H9 (cell line): ENCODE data around the gene LRMDA. TPM values are rescaled to one million over a fixed set of nuclear protein-coding genes. Genes with fewer than 3 reads are reported as not detected.

ENCODE experiments used
- DNase-seq: peaks from one replicate; pipeline ENCODE4 v3.0.0-alpha.2; 2017
- H2AFZ ChIP-seq: one replicate; pipeline ENCODE4 v1.6.1; 2013; ENCODE audit warnings: mild to moderate bottlenecking, low read length, control low read depth, moderate library complexity
- H2AK5ac ChIP-seq: 2 replicates; pipeline ENCODE4 v1.6.1; 2013; ENCODE audit warnings: low read length, control low read depth, mixed read lengths; ENCODE audit not compliant: insufficient read length
- H2BK120ac ChIP-seq: one replicate; pipeline ENCODE4 v1.6.1; 2013; ENCODE audit warnings: low read depth, mild to moderate bottlenecking, low read length, control low read depth, inconsistent platforms; ENCODE audit not compliant: poor library complexity, severe bottlenecking
- H2BK12ac ChIP-seq: 2 replicates; pipeline ENCODE4 v1.6.1; 2013; ENCODE audit warnings: low read length, control low read depth, mixed read lengths, low read depth; ENCODE audit not compliant: insufficient read length
- H2BK15ac ChIP-seq: 2 replicates; pipeline ENCODE4 v1.6.1; 2013; ENCODE audit warnings: low read depth, low read length, control low read depth
- H2BK20ac ChIP-seq: one replicate; pipeline ENCODE4 v1.6.1; 2013; ENCODE audit warnings: low read depth, mild to moderate bottlenecking, low read length, control low read depth, inconsistent platforms; ENCODE audit not compliant: poor library complexity, severe bottlenecking
- H2BK5ac ChIP-seq: 2 replicates; pipeline ENCODE4 v1.6.1; 2013; ENCODE audit warnings: low read length, control low read depth, mixed read lengths; ENCODE audit not compliant: insufficient read length
- H3K14ac ChIP-seq: 2 replicates; pipeline ENCODE4 v1.6.1; 2013; ENCODE audit warnings: low read length, control low read depth; ENCODE audit not compliant: insufficient read depth
- H3K18ac ChIP-seq: 2 replicates; pipeline ENCODE4 v1.6.1; 2013; ENCODE audit warnings: low read depth, mild to moderate bottlenecking, mixed read lengths, low read length, control low read depth; ENCODE audit not compliant: insufficient read length
- H3K23ac ChIP-seq: 2 replicates; pipeline ENCODE4 v1.6.1; 2013; ENCODE audit warnings: low read length, control low read depth, mixed read lengths, low read depth; ENCODE audit not compliant: insufficient read length
- H3K23me2 ChIP-seq: 2 replicates; pipeline ENCODE4 v1.6.1; 2013; ENCODE audit warnings: low read depth, mild to moderate bottlenecking, mixed read lengths, low read length, control low read depth; ENCODE audit not compliant: insufficient read length, poor library complexity, severe bottlenecking
- H3K27ac ChIP-seq: 2 replicates; pipeline ENCODE4 v1.5.1; 2013; ENCODE audit warnings: low read length, control low read depth, mixed read lengths, low read depth; ENCODE audit not compliant: insufficient read length
- H3K27me3 ChIP-seq: 2 replicates; pipeline ENCODE4 v1.6.1; 2013; ENCODE audit warnings: low read length, control low read depth, inconsistent platforms; ENCODE audit not compliant: insufficient read depth
- H3K4ac ChIP-seq: 2 replicates; pipeline ENCODE4 v1.6.1; 2013; ENCODE audit warnings: low read depth, mild to moderate bottlenecking, control low read depth, inconsistent platforms, low read length, moderate library complexity
- H3K4me1 ChIP-seq: 2 replicates; pipeline ENCODE4 v1.6.1; 2013; ENCODE audit warnings: low read length, control low read depth, inconsistent platforms; ENCODE audit not compliant: insufficient read depth
- H3K4me2 ChIP-seq: 2 replicates; pipeline ENCODE4 v1.6.1; 2013; ENCODE audit warnings: low read length, control low read depth, mixed read lengths; ENCODE audit not compliant: insufficient read length, insufficient read depth
- H3K56ac ChIP-seq: 2 replicates; pipeline ENCODE4 v1.6.1; 2013; ENCODE audit warnings: low read depth, mild to moderate bottlenecking, mixed read lengths, low read length, control low read depth; ENCODE audit not compliant: insufficient read length
- H3K79me1 ChIP-seq: 2 replicates; pipeline ENCODE4 v1.6.1; 2013; ENCODE audit warnings: low read depth, mild to moderate bottlenecking, moderate library complexity, low read length, control low read depth, inconsistent platforms; ENCODE audit not compliant: insufficient read depth, poor library complexity, severe bottlenecking
- H3K79me2 ChIP-seq: 2 replicates; pipeline ENCODE4 v1.6.1; 2013; ENCODE audit warnings: low read length, control low read depth, inconsistent platforms; ENCODE audit not compliant: insufficient read depth
- H3K9ac ChIP-seq: 2 replicates; pipeline ENCODE4 v1.6.1; 2013; ENCODE audit warnings: low read length, control low read depth, mixed read lengths; ENCODE audit not compliant: insufficient read length; ENCODE audit errors: extremely low read depth
- H3K9me3 ChIP-seq: one replicate; pipeline ENCODE4 v1.6.1; 2013; ENCODE audit warnings: low read depth, low read length, inconsistent platforms; ENCODE audit not compliant: control insufficient read depth
- H3T11ph ChIP-seq: one replicate; pipeline ENCODE4 v1.6.1; 2013; ENCODE audit warnings: mild to moderate bottlenecking, low read length, control low read depth, inconsistent platforms
- H4K20me1 ChIP-seq: one replicate; pipeline ENCODE4 v1.6.1; 2013; ENCODE audit not compliant: control insufficient read depth, insufficient read length, insufficient read depth
- H4K5ac ChIP-seq: 2 replicates; pipeline ENCODE4 v1.6.1; 2013; ENCODE audit warnings: low read depth, mild to moderate bottlenecking, mixed read lengths, low read length, control low read depth; ENCODE audit not compliant: insufficient read length
- H4K8ac ChIP-seq: replicated peaks from 2 replicates; pipeline ENCODE4 v1.6.1; 2013; ENCODE audit warnings: low read length, control low read depth, mixed read lengths, low read depth; ENCODE audit not compliant: insufficient read length
- H4K91ac ChIP-seq: 2 replicates; pipeline ENCODE4 v1.6.1; 2013; ENCODE audit warnings: low read depth, mild to moderate bottlenecking, moderate library complexity, mixed read lengths, low read length, control low read depth; ENCODE audit not compliant: insufficient read length
- H3K27ac Mint-ChIP-seq, 3 experiments: 2 replicates in 2 of 3; 3 replicates in 1 of 3; pipeline ENCODE4 v1.8.0; 2020 to 2021; ENCODE audit warnings: mixed read lengths in 3 of 3, mild to moderate bottlenecking in 1 of 3, moderate library complexity in 1 of 3
- H3K27me3 Mint-ChIP-seq: 2 replicates; pipeline ENCODE4 v1.8.0; 2021; ENCODE audit warnings: low read depth, mild to moderate bottlenecking, moderate library complexity, mixed read lengths
- H3K36me3 Mint-ChIP-seq, 3 experiments: 2 replicates in 2 of 3; 3 replicates in 1 of 3; pipeline ENCODE4 v1.8.0; 2020 to 2021; ENCODE audit warnings: low read depth in 3 of 3, mixed read lengths in 3 of 3; ENCODE audit not compliant: insufficient read depth in 1 of 3
- H3K4me1 Mint-ChIP-seq, 2 experiments: 2 replicates each; pipeline ENCODE4 v1.8.0; 2020; ENCODE audit warnings: mixed read lengths in 2 of 2
- H3K4me3 Mint-ChIP-seq, 2 experiments: 2 replicates in 1 of 2; 3 replicates in 1 of 2; pipeline ENCODE4 v1.8.0; 2020 to 2021; ENCODE audit warnings: mild to moderate bottlenecking in 2 of 2, mixed read lengths in 2 of 2, moderate library complexity in 1 of 2
- H3K9me3 Mint-ChIP-seq, 2 experiments: 2 replicates in 1 of 2; 3 replicates in 1 of 2; pipeline ENCODE4 v1.8.0; 2020; ENCODE audit warnings: mild to moderate bottlenecking in 2 of 2, mixed read lengths in 2 of 2, moderate library complexity in 1 of 2
- WGBS: extraction: QIAGEN DNeasy Blood & Tissue Kit; methylation state at CpG from one replicate; pipeline ENCODE4 v1.1.7; 2013; ENCODE audit warnings: missing lambda C conversion rate, low lambda C conversion rate, mixed read lengths; ENCODE audit not compliant: insufficient read length; ENCODE audit errors: extremely low coverage; 5-methylcytosine and 5-hydroxymethylcytosine counted together
- total RNA-seq: library from RNA; stranded (reverse); gene quantifications from 2 replicates; pipeline ENCODE4 v1.2.1, GENCODE V29; 2021
- TF ChIP-seq, protein P1 (sequence below): fragments of 200-600 bp; sonication (generic); conservative IDR thresholded peaks from 3 replicates; pipeline ENCODE4 v1.8.0; 2021; ENCODE audit warnings: antibody characterized with exemption, mild to moderate bottlenecking

Gene LRMDA
- total RNA-seq, 1 experiment from 2014 or later = 1.8 TPM

DNA sequence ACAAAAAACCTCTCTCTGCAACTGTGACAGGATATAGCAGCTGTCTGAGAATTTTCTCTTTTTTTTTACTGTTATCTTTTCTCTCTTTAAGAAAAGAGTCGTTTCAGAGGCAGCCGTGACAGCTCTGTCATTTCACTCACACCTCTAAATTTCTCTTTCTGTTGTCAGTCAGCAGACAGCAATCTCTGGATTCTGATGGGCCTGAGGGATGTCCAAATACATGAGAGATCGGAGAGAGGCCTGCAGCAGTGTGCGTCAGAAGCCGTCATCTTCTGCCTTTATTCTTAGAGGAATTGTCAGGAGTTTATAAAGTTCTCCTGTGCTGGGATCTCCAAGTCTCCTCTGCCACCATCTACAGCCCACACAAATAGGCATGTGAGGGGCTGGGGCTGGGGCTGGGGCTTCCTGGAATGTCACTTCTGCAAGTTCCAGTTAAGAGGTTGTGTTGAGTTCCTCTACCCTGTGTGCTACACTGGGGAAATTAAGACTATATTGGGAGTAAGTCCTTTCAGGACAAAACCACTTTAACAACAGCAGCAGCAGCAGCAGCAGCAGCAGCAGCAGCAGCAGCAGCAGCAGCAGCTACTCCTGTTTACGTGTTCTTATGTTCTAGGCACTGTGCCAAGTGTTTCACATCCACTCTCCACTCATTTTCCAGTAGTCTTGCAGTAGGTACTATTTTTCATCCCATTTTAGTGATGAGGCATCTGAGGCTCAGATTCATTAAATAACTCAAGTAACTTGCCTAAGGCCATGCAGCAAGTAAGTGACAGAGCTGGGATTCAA lies 541.3 kb downstream of the LRMDA start:
- H2BK15ac ChIP-seq = no peak overlapping the region
- no peak overlapping the region for H4K5ac ChIP-seq
- no peak overlapping the region for H2BK20ac ChIP-seq
- H3K79me2 ChIP-seq = no peaks in the 10 kb centered on the region
- TF ChIP-seq, protein P1, sequence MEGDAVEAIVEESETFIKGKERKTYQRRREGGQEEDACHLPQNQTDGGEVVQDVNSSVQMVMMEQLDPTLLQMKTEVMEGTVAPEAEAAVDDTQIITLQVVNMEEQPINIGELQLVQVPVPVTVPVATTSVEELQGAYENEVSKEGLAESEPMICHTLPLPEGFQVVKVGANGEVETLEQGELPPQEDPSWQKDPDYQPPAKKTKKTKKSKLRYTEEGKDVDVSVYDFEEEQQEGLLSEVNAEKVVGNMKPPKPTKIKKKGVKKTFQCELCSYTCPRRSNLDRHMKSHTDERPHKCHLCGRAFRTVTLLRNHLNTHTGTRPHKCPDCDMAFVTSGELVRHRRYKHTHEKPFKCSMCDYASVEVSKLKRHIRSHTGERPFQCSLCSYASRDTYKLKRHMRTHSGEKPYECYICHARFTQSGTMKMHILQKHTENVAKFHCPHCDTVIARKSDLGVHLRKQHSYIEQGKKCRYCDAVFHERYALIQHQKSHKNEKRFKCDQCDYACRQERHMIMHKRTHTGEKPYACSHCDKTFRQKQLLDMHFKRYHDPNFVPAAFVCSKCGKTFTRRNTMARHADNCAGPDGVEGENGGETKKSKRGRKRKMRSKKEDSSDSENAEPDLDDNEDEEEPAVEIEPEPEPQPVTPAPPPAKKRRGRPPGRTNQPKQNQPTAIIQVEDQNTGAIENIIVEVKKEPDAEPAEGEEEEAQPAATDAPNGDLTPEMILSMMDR = no peak
- no peak overlapping the region for H4K91ac ChIP-seq
- no peak overlapping the region for H3K14ac ChIP-seq
- Mint-ChIP-seq H3K9me3 (no peaks in the 10 kb centered on the region), H3K27ac (0 out of 7 replicates have a peak overlapping the region, but pooled peaks of 1 of the 3 experiments have one; percentile 14), H3K4me1 (peaks cover 4 to 12% of the 10 kb centered on the region in 2 experiments), H3K36me3 (no peaks in the 10 kb centered on the region; a peak in 1 of 7 replicates), H3K27me3 (no peaks in the 10 kb centered on the region; the same call in none of the 2 replicates), H3K4me3 (no peak overlapping the region)
- no peak overlapping the region for H4K8ac ChIP-seq
- H2BK120ac ChIP-seq = no peak overlapping the region
- no peaks in the 10 kb centered on the region for H4K20me1 ChIP-seq
- H3K9ac ChIP-seq = no peak overlapping the region
- H3K4ac ChIP-seq = no peak overlapping the region
- DNase-seq = no peak
- H3K27me3 ChIP-seq = no peaks in the 10 kb centered on the region; the same call in 1 of the 2 replicates
- H3K4me2 ChIP-seq = no peak overlapping the region
- no peaks in the 10 kb centered on the region for H3K4me1 ChIP-seq
- no peak overlapping the region for H2BK5ac ChIP-seq
- no peak overlapping the region for H3T11ph ChIP-seq
- H3K56ac ChIP-seq = no peak overlapping the region
- H3K18ac ChIP-seq = no peak overlapping the region
- H3K27ac ChIP-seq = no peak overlapping the region
- H2AFZ ChIP-seq = no peak overlapping the region
- no peak overlapping the region for H3K23ac ChIP-seq
- H3K9me3 ChIP-seq = no peaks in the 10 kb centered on the region
- H3K79me1 ChIP-seq = no peaks in the 10 kb centered on the region
- H3K23me2 ChIP-seq = no peaks in the 10 kb centered on the region
- no CpG with 5 or more reads among the region's 6 CpGs for WGBS
- H2AK5ac ChIP-seq = no peak overlapping the region
- no peak overlapping the region for H2BK12ac ChIP-seq
